NOMO-1 (cell line): ENCODE results near the gene PRAC2.

Experiments
- DNase-seq, 2 experiments: peaks; one replicate each; lab custom pipeline; 2025; ENCODE audit not compliant: unreplicated experiment in 2 of 2; lab: John Stamatoyannopoulos, UW

PRAC2 gene

GRCh38 chr17:48752399-48753288 lies 29.7 kb downstream of the PRAC2 start:
- no peak for DNase-seq

- DNase-seq: no peak
These were observed 31.0 kb downstream of the PRAC2 start for GRCh38 chr17:48753794-48754499.

- DNase-seq: no peak
These were observed 31.7 kb downstream of the PRAC2 start for GRCh38 chr17:48754500-48755261.

GRCh38 chr17:48755356-48755755 lies 32.4 kb downstream of the PRAC2 start:
- DNase-seq: peak in 1 of 2 experiments; percentile 43

- peak in 1 of 2 experiments; percentile 16 for DNase-seq
These were observed 33.9 kb downstream of the PRAC2 start for GRCh38 chr17:48756830-48757251.

- no peak for DNase-seq
These were observed 34.6 kb downstream of the PRAC2 start for GRCh38 chr17:48757524-48757961.

- DNase-seq: no peak
These were observed 36.3 kb downstream of the PRAC2 start for GRCh38 chr17:48759288-48759687.

GRCh38 chr17:48760411-48760810 lies 37.4 kb downstream of the PRAC2 start:
- no peak for DNase-seq

- DNase-seq: no peak
These were observed 38.1 kb downstream of the PRAC2 start for GRCh38 chr17:48761114-48761513.

GRCh38 chr17:48767263-48767774 lies 44.3 kb downstream of the PRAC2 start:
- no peak for DNase-seq

GRCh38 chr17:48769009-48769675 lies 46.2 kb downstream of the PRAC2 start:
- peak; percentile 14 to 56 for DNase-seq

- DNase-seq: no peak
These were observed 48.0 kb downstream of the PRAC2 start for GRCh38 chr17:48770954-48771353.

GRCh38 chr17:48773245-48773644 lies 50.3 kb downstream of the PRAC2 start:
- no peak for DNase-seq
